Measurements from ENCODE around the gene ARHGAP26. TPM values are rescaled to one million over a fixed set of nuclear protein-coding genes. Genes with fewer than 3 reads are reported as not detected.

The ARHGAP26 gene
- total RNA-seq, 1 experiment from 2014 or later, result 34.5 TPM

- H3K4me1 ChIP-seq (ENCODE audit: control insufficient read depth in 1 of 2, insufficient read depth in 2 of 2, low read length in 2 of 2), result peaks cover 39 to 40% of the 10 kb centered on the region in 2 experiments
- ChIA-PET POLR2A (no interaction called here), CTCF (interaction anchor here (1.9 kb wide), 1 partner anchor 97 kb away, joined by 5 read pairs; no protein-coding TSS in a partner anchor), RAD21 (ENCODE audit: low non-redundant PET in 1 of 2, low total read pairs in 2 of 2, uncharacterized antibody in 2 of 2, unreplicated experiment in 2 of 2) (no interaction called here)
- TF ChIP-seq ATF3 (IDR thresholded peaks at IDR 0.05) (no peak), REST (IDR thresholded peaks at IDR 0.05; ENCODE audit: low read depth) (no peak), CEBPB (IDR thresholded peaks at IDR 0.05; ENCODE audit: low read depth) (no peak)
- no peak overlapping the region for H3K4me3 ChIP-seq (replicated peaks in 1 of 2; ENCODE audit: low read depth in 1 of 2, low read length in 2 of 2)
- DNase-seq (ENCODE audit: low read depth, low spot score) (no peak), ATAC-seq (no peak)
- no peaks in the 10 kb centered on the region for H3K9me2 ChIP-seq (ENCODE audit: insufficient read depth)
- no peak overlapping the region for H2AFZ ChIP-seq (ENCODE audit: low read depth, low read length, poor library complexity, severe bottlenecking)
- no TSS peak for BruUV-seq (replicated peaks)
- no peaks in the 10 kb centered on the region for H3K9me3 ChIP-seq (ENCODE audit: control insufficient read depth in 1 of 2, insufficient read depth in 1 of 2, low read depth in 1 of 2, low read length in 2 of 2)
- H3K27ac ChIP-seq (ENCODE audit: low read depth, low read length), result no peak overlapping the region
- H3K9ac ChIP-seq (ENCODE audit: low read length), result no peak overlapping the region
- peaks cover 8% of the 10 kb centered on the region; the same call in 1 of the 2 replicates for H3K79me2 ChIP-seq (ENCODE audit: insufficient read depth, low read length)
- H3K27me3 ChIP-seq (ENCODE audit: insufficient read depth, low read length), result no peaks in the 10 kb centered on the region
- intact Hi-C loops (cut with micrococcal nuclease), result no loop called here
- H4K20me1 ChIP-seq (ENCODE audit: insufficient read depth), result no peaks in the 10 kb centered on the region
- no peak overlapping the region for H3K4me2 ChIP-seq (ENCODE audit: low read length)
- H3K36me3 ChIP-seq (ENCODE audit: control insufficient read depth in 1 of 2, insufficient read depth in 2 of 2, low read length in 2 of 2), result no peaks in the 10 kb centered on the region
Observed at GRCh38 chr5:142810743-142811290, 40.6 kb downstream of the ARHGAP26 start.

GRCh38 chr5:142811866-142812557 is 41.8 kb downstream of the ARHGAP26 start:
- ATAC-seq (no peak), DNase-seq (ENCODE audit: low read depth, low spot score) (no peak)
- no peaks in the 10 kb centered on the region for H3K27me3 ChIP-seq (ENCODE audit: insufficient read depth, low read length)
- intact Hi-C loops (cut with micrococcal nuclease), result no loop called here
- no peak overlapping the region for H3K9ac ChIP-seq (ENCODE audit: low read length)
- peaks cover 9% of the 10 kb centered on the region; the same call in 1 of the 2 replicates for H3K79me2 ChIP-seq (ENCODE audit: insufficient read depth, low read length)
- TF ChIP-seq EGR1 (IDR thresholded peaks at IDR 0.05; ENCODE audit: low read depth), result no peak
- TF ChIP-seq RAD21 (IDR thresholded peaks at IDR 0.05; ENCODE audit: low read depth), result no peak
- no peak for TF ChIP-seq POLR2AphosphoS5 (IDR thresholded peaks at IDR 0.05; ENCODE audit: low read depth, low read length)
- no peak for TF ChIP-seq POLR2A (IDR thresholded peaks at IDR 0.05; ENCODE audit: borderline replicate concordance, extremely low read depth, insufficient read depth, insufficient read length)
- no peaks in the 10 kb centered on the region for H3K9me2 ChIP-seq (ENCODE audit: insufficient read depth)
- ChIA-PET RAD21 (ENCODE audit: low non-redundant PET in 1 of 2, low total read pairs in 2 of 2, uncharacterized antibody in 2 of 2, unreplicated experiment in 2 of 2) (no interaction called here), POLR2A (no interaction called here), CTCF (interaction anchor here (1.9 kb wide), 1 partner anchor 99 kb away, joined by 5 read pairs; no protein-coding TSS in a partner anchor)
- H3K4me2 ChIP-seq (ENCODE audit: low read length), result no peak overlapping the region
- H3K36me3 ChIP-seq (ENCODE audit: control insufficient read depth in 1 of 2, insufficient read depth in 2 of 2, low read length in 2 of 2), result no peaks in the 10 kb centered on the region
- no peak overlapping the region for H3K4me3 ChIP-seq (replicated peaks in 1 of 2; ENCODE audit: low read depth in 1 of 2, low read length in 2 of 2)
- H3K27ac ChIP-seq (ENCODE audit: low read depth, low read length), result no peak overlapping the region
- H3K9me3 ChIP-seq (ENCODE audit: control insufficient read depth in 1 of 2, insufficient read depth in 1 of 2, low read depth in 1 of 2, low read length in 2 of 2), result no peaks in the 10 kb centered on the region
- H3K4me1 ChIP-seq (ENCODE audit: control insufficient read depth in 1 of 2, insufficient read depth in 2 of 2, low read length in 2 of 2), result peaks cover 45 to 51% of the 10 kb centered on the region in 2 experiments
- no peaks in the 10 kb centered on the region for H4K20me1 ChIP-seq (ENCODE audit: insufficient read depth)
- no peak overlapping the region for H2AFZ ChIP-seq (ENCODE audit: low read depth, low read length, poor library complexity, severe bottlenecking)
- BruUV-seq (replicated peaks), result no TSS peak
